ENCODE measurements around the gene NACC2. TPM values are rescaled to one million over a fixed set of nuclear protein-coding genes. Genes with fewer than 3 reads are reported as not detected.

NACC2 gene
- polyA plus RNA-seq, 3 donors = 8.1 to 32.4 (median 8.7) TPM

GRCh38 chr9:136013524-136014034, 81.5 kb downstream of the NACC2 start:
- peaks cover 0 to 2% (median 0%) of the 10 kb centered on the region in 3 donors for H3K27me3 Mint-ChIP-seq (ENCODE audit: low read depth in 3 of 3)
- no peaks in the 10 kb centered on the region for H3K27me3 ChIP-seq (ENCODE audit: control insufficient read depth in 2 of 2, insufficient read depth in 2 of 2, low read length in 2 of 2)
- TF ChIP-seq CTCF (IDR thresholded peaks at IDR 0.05) = no peak
- H3K9me3 ChIP-seq (replicated peaks in 1 of 2; ENCODE audit: control insufficient read depth in 1 of 2, insufficient read depth in 1 of 2, low read length in 2 of 2) = no peaks in the 10 kb centered on the region
- no peak overlapping the region for H3K4me3 Mint-ChIP-seq
- H3K36me3 ChIP-seq (replicated peaks in 1 of 2; ENCODE audit: control insufficient read depth in 1 of 2, insufficient read depth in 2 of 2, low read length in 2 of 2) = peaks cover 76 to 84% of the 10 kb centered on the region in 2 donors
- no peak overlapping the region for H2AFZ ChIP-seq (ENCODE audit: insufficient read depth, low read depth, low read length, poor library complexity, severe bottlenecking)
- no peak overlapping the region for H3K4me3 ChIP-seq (replicated peaks in 1 of 3; ENCODE audit: low read depth in 2 of 3, low read length in 3 of 3)
- peak overlapping the region in 1 of 7 donors; percentile 10 for H3K27ac Mint-ChIP-seq
- H3K9ac ChIP-seq (ENCODE audit: insufficient read depth, low read length, poor library complexity, severe bottlenecking) = no peak overlapping the region
- no peaks in the 10 kb centered on the region for H3K4me1 Mint-ChIP-seq
- H3K27ac ChIP-seq (ENCODE audit: low read depth in 1 of 2, low read length in 2 of 2) = no peak overlapping the region
- peaks cover 0 to 2% (median 0%) of the 10 kb centered on the region in 7 donors for H3K9me3 Mint-ChIP-seq
- H3K36me3 Mint-ChIP-seq = peaks cover 41 to 79% of the 10 kb centered on the region in 2 donors
- no peaks in the 10 kb centered on the region for H3K4me1 ChIP-seq (ENCODE audit: control insufficient read depth in 1 of 2, insufficient read depth in 2 of 2, low read length in 2 of 2)
- 98% methylated on average over 20 of the region's 21 CpGs for WGBS (ENCODE audit: insufficient coverage)
- H3K79me2 ChIP-seq (ENCODE audit: insufficient read depth, low read length) = peaks cover 46% of the 10 kb centered on the region
- H3K4me2 ChIP-seq (replicated peaks; ENCODE audit: extremely low read depth, low read length, poor library complexity, severe bottlenecking) = no peak overlapping the region
- intact Hi-C loops (cut with micrococcal nuclease) = no loop called here
- DNase-seq = no peak
- peaks cover 100% of the 10 kb centered on the region for H4K20me1 ChIP-seq (ENCODE audit: insufficient read depth, low read length)

GRCh38 chr9:136013116-136013515, 82.0 kb downstream of the NACC2 start:
- 99% methylated on average over 21 of the region's 22 CpGs for WGBS (ENCODE audit: insufficient coverage)
- H3K9ac ChIP-seq (ENCODE audit: insufficient read depth, low read length, poor library complexity, severe bottlenecking) = no peak overlapping the region
- no peak overlapping the region for H3K4me2 ChIP-seq (replicated peaks; ENCODE audit: extremely low read depth, low read length, poor library complexity, severe bottlenecking)
- Mint-ChIP-seq H3K4me1 (no peaks in the 10 kb centered on the region), H3K27ac (no peak overlapping the region), H3K4me3 (no peak overlapping the region), H3K27me3 (ENCODE audit: low read depth in 3 of 3) (peaks cover 0 to 2% (median 0%) of the 10 kb centered on the region in 3 donors), H3K9me3 (peaks cover 0 to 2% (median 0%) of the 10 kb centered on the region in 7 donors), H3K36me3 (peaks cover 45 to 81% of the 10 kb centered on the region in 2 donors)
- H3K4me3 ChIP-seq (replicated peaks in 1 of 3; ENCODE audit: low read depth in 2 of 3, low read length in 3 of 3) = no peak overlapping the region
- H3K9me3 ChIP-seq (replicated peaks in 1 of 2; ENCODE audit: control insufficient read depth in 1 of 2, insufficient read depth in 1 of 2, low read length in 2 of 2) = no peaks in the 10 kb centered on the region
- H3K79me2 ChIP-seq (ENCODE audit: insufficient read depth, low read length) = peaks cover 41% of the 10 kb centered on the region
- peaks cover 81 to 85% of the 10 kb centered on the region in 2 donors for H3K36me3 ChIP-seq (replicated peaks in 1 of 2; ENCODE audit: control insufficient read depth in 1 of 2, insufficient read depth in 2 of 2, low read length in 2 of 2)
- H4K20me1 ChIP-seq (ENCODE audit: insufficient read depth, low read length) = peaks cover 100% of the 10 kb centered on the region
- no peak overlapping the region for H2AFZ ChIP-seq (ENCODE audit: insufficient read depth, low read depth, low read length, poor library complexity, severe bottlenecking)
- TF ChIP-seq CTCF (IDR thresholded peaks at IDR 0.05) = no peak
- H3K4me1 ChIP-seq (ENCODE audit: control insufficient read depth in 1 of 2, insufficient read depth in 2 of 2, low read length in 2 of 2) = no peaks in the 10 kb centered on the region
- DNase-seq = no peak
- intact Hi-C loops (cut with micrococcal nuclease) = no loop called here
- H3K27me3 ChIP-seq (ENCODE audit: control insufficient read depth in 2 of 2, insufficient read depth in 2 of 2, low read length in 2 of 2) = no peaks in the 10 kb centered on the region
- H3K27ac ChIP-seq (ENCODE audit: low read depth in 1 of 2, low read length in 2 of 2) = no peak overlapping the region

All from CD14-positive monocyte (primary cell).